K562 (cell line): ENCODE data around the gene PGD. TPM values are rescaled to one million over a fixed set of nuclear protein-coding genes. Genes with fewer than 3 reads are reported as not detected.

Experiments
- ATAC-seq: fragments of 200-7000 bp; cut with Tn5 transposase; 3 replicates; pipeline ENCODE4 v1.9.1; 2020; ENCODE audit warnings: moderate library complexity
- BruUV-seq: library from RNA; stranded (reverse); fragments of 400-500 nt; replicated peaks from 2 replicates; lab custom pipeline; 2021; lab: Mats Ljungman, UMichigan
- CTCF ChIA-PET: fragments of 300-600 bp; formaldehyde crosslinking; extraction: SDS; loops from one replicate; lab custom pipeline; 2021; ENCODE audit warnings: low intra/inter-chr PET ratio; lab: Yijun Ruan, JAX
- POLR2A ChIA-PET: fragments of 300-600, 350-650 bp; sonication (Branson Sonifier 250); formaldehyde crosslinking; extraction: SDS; loops from one replicate; lab custom pipeline; 2021; ENCODE audit warnings: antibody characterized with exemption, inconsistent platforms; lab: Yijun Ruan, JAX
- DNase-seq, 4 experiments: peaks; one replicate each; pipeline versions ENCODE4 v3.0.0 to v3.0.0-alpha.2; 2011 to 2018; ENCODE audit warnings: low spot score in 3 of 4, mixed read lengths in 3 of 4; ENCODE audit errors: extremely low read depth in 1 of 4
- FAIRE-seq: peaks from 2 replicates; lab custom pipeline; 2011; peaks lifted over from hg19 to GRCh38; lab: Jason Lieb, UNC
- H2AFZ ChIP-seq: 2 replicates; pipeline ENCODE4 v1.6.0; 2011; ENCODE audit warnings: low read depth, low read length, control low read depth, inconsistent platforms
- H3K27ac ChIP-seq: fragments of 200-600 bp; 3 replicates; pipeline ENCODE4 v1.8.0; 2011; ENCODE audit warnings: low read depth, mild to moderate bottlenecking, control low read depth, inconsistent platforms, low read length, moderate library complexity, mixed read lengths; ENCODE audit errors: extremely low read depth
- H3K27me3 ChIP-seq, 2 experiments: fragments of 300-600 bp in 1 of 2; 2 replicates in 1 of 2; 3 replicates in 1 of 2; pipeline versions ENCODE4 v1.6.0 to v1.8.0; 2011; ENCODE audit warnings: inconsistent platforms in 2 of 2, low read length in 2 of 2, mild to moderate bottlenecking in 1 of 2, mixed read lengths in 1 of 2, moderate library complexity in 1 of 2; ENCODE audit not compliant: control insufficient read depth in 2 of 2, insufficient read depth in 2 of 2
- H3K36me3 ChIP-seq: fragments of 300-600 bp; 3 replicates; pipeline ENCODE4 v1.8.0; 2011; ENCODE audit warnings: mild to moderate bottlenecking, low read length, inconsistent platforms; ENCODE audit not compliant: control insufficient read depth, insufficient read depth
- H3K4me1 ChIP-seq, 2 experiments: fragments of 200-600 bp in 1 of 2; replicated peaks in 1 of 2; 2 replicates in 1 of 2; 3 replicates in 1 of 2; pipeline versions ENCODE4 v1.5.1 to v1.8.0; 2011; ENCODE audit warnings: inconsistent platforms in 2 of 2, low read length in 2 of 2, mild to moderate bottlenecking in 1 of 2, mixed read lengths in 1 of 2, moderate library complexity in 1 of 2; ENCODE audit not compliant: control insufficient read depth in 2 of 2, insufficient read depth in 2 of 2
- H3K4me2 ChIP-seq: 2 replicates; pipeline ENCODE4 v1.6.1; 2011; ENCODE audit warnings: low read length, control low read depth, inconsistent platforms, mixed read lengths; ENCODE audit not compliant: insufficient read depth
- H3K4me3 ChIP-seq: fragments of 200-600 bp; sonication (generic), shearing (Covaris generic); 2 replicates; pipeline ENCODE4 v1.5.1; 2016; ENCODE audit warnings: control low read depth, inconsistent platforms
- H3K79me2 ChIP-seq: fragments of 200-600 bp; 3 replicates; pipeline ENCODE4 v1.8.0; 2011; ENCODE audit warnings: low read length, inconsistent platforms; ENCODE audit not compliant: control insufficient read depth, insufficient read depth
- H3K9ac ChIP-seq, 2 experiments: 2 replicates each; pipeline versions ENCODE4 v1.6.0 to v1.6.1; 2011; ENCODE audit warnings: low read depth in 2 of 2, low read length in 2 of 2, control low read depth in 1 of 2, inconsistent platforms in 1 of 2, mild to moderate bottlenecking in 1 of 2, mixed read lengths in 1 of 2; ENCODE audit not compliant: insufficient read depth in 1 of 2
- H3K9me1 ChIP-seq: one replicate; pipeline ENCODE4 v1.6.0; 2011; ENCODE audit warnings: inconsistent platforms, mild to moderate bottlenecking, low read length, moderate library complexity; ENCODE audit not compliant: control insufficient read depth, insufficient read depth
- H3K9me3 ChIP-seq: replicated peaks from 2 replicates; pipeline ENCODE4 v1.5.1; 2011; ENCODE audit warnings: low read depth, low read length, inconsistent platforms; ENCODE audit not compliant: control insufficient read depth, insufficient read depth
- H4K20me1 ChIP-seq: replicated peaks from 2 replicates; pipeline ENCODE4 v1.6.1; 2011; ENCODE audit warnings: low read length, inconsistent platforms, mixed read lengths; ENCODE audit not compliant: control insufficient read depth, insufficient read depth
- ESRRA ChIP-seq: fragments of 450-650 bp; IDR thresholded peaks from 2 replicates; pipeline ENCODE4 v1.6.1; 2014; ENCODE audit warnings: low read depth, mild to moderate bottlenecking, moderate library complexity, borderline replicate concordance
- FUS ChIP-seq: fragments of 200-400 bp; formaldehyde crosslinking; optimal IDR thresholded peaks from 2 replicates; pipeline ENCODE3; 2017; ENCODE audit warnings: low read depth, low read length
- POLR2A ChIP-seq: fragments of 450-650 bp; conservative IDR thresholded peaks from 2 replicates; pipeline ENCODE4 v1.6.1; 2016
- SETDB1 ChIP-seq: IDR thresholded peaks from one replicate; pipeline ENCODE4 v1.6.1; 2012; ENCODE audit warnings: low read length, control low read depth, inconsistent platforms
- SRSF3 ChIP-seq: fragments of 200-400 bp; formaldehyde crosslinking; IDR thresholded peaks from 2 replicates; pipeline ENCODE4 v1.6.1; 2016; ENCODE audit warnings: mild to moderate bottlenecking, low read length, moderate library complexity; ENCODE audit not compliant: insufficient read depth
- ZFX ChIP-seq: sonication (generic); formaldehyde crosslinking; IDR thresholded peaks from 2 replicates; pipeline ENCODE4 v1.8.0; 2022; ENCODE audit warnings: mild to moderate bottlenecking, missing genetic modification reagents, moderate library complexity
- ZNF124 ChIP-seq: sonication (generic); formaldehyde crosslinking; IDR thresholded peaks from 2 replicates; pipeline ENCODE4 v1.8.1; 2022; ENCODE audit warnings: missing genetic modification reagents
- WGBS: fragments of 100-300 bp; shearing (Covaris generic); methylation state at CpG from one replicate; pipeline ENCODE4 v1.1.6; 2016; ENCODE audit warnings: low coverage, mixed read lengths; ENCODE audit not compliant: insufficient coverage; ENCODE audit errors: missing lambda C conversion rate; 5-methylcytosine and 5-hydroxymethylcytosine counted together
- in situ Hi-C: fragments of 300-500 bp; cut with MboI; formaldehyde crosslinking; loops from 4 replicates; pipeline ENCODE4 v1.15.0; 2018; ENCODE audit warnings: inconsistent platforms, mixed read lengths
- intact Hi-C: fragments of 100-400 bp; cut with micrococcal nuclease; formaldehyde crosslinking; loops from 2 replicates; pipeline ENCODE4 v1.14.2; 2022
- polyA plus RNA-seq, 8 experiments: library from polyadenylated mRNA; depleted of rRNA in 4 of 8; stranded (reverse) in 5 of 8; unstranded in 3 of 8; fragments of >200 nt; fragmentation: Nextera tagmentation in 2 of 8; fragmentation: Illumina TruSeq in 1 of 8; extraction: Ambion mirVana in 2 of 8; extraction: Trizol in 1 of 8; gene quantifications; 2 replicates each; pipeline versions ENCODE4 v1.2.1 to v1.2.3, GENCODE V29; 2011 to 2014; ENCODE audit warnings: inconsistent platforms in 1 of 8, missing spikeins in 1 of 8
- total RNA-seq, 7 experiments: library from RNA; depleted of rRNA in 6 of 7; stranded (reverse); fragments of >200 nt in 6 of 7; fragmentation: Illumina TruSeq in 2 of 7; extraction: Trizol in 2 of 7; gene quantifications; 2 replicates each; pipeline versions ENCODE4 v1.2.1 to v1.2.3, GENCODE V29; 2011 to 2021; ENCODE audit warnings: low replicate concordance in 1 of 7
- TF ChIP-seq, protein P1 (sequence below), 3 experiments: IDR thresholded peaks in 2 of 3; conservative IDR thresholded peaks in 1 of 3; 2 replicates each; pipeline ENCODE4 v1.5.1; 2011 to 2012; ENCODE audit warnings: low read length in 3 of 3, mild to moderate bottlenecking in 3 of 3, control low read depth in 2 of 3, improper control_type of control experiment in 1 of 3, inconsistent platforms in 1 of 3, low read depth in 1 of 3, mixed read lengths in 1 of 3, moderate library complexity in 1 of 3; ENCODE audit not compliant: insufficient read depth in 2 of 3
- TF ChIP-seq, protein P2 (sequence below): fragments of 450-650 bp; IDR thresholded peaks from 2 replicates; pipeline ENCODE4 v1.6.1; 2016; ENCODE audit warnings: antibody characterized with exemption

Gene PGD
- total and polyA plus RNA-seq, 9 of the 15 experiments (the other 6 are each of a cell fraction or from before 2014, with no cell fraction given): 177 to 542 (median 270) TPM

DNA sequence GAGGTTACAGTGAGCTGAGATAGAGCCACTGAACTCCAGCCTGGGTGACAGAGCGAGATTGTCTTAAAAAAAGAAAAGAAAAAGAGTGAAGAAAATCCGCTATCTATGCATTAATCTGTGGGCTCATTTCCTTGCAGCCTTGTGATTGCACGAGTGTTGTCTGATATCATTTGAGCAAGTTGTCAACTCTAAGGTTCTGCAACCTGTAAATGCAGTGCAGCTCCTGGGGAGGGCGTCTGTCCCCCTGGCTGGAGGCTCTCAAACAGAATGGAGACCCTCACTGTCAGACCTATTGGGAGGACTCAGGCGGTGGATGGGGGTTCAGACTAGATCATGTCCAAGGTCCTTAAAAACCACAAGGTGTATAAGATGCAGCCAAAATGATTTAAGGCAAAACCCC lies 57.2 kb downstream of the PGD start:
- H3K4me1 ChIP-seq: peaks cover 12 to 18% of the 10 kb centered on the region in 2 experiments
- no peak overlapping the region for H3K9ac ChIP-seq
- ATAC-seq (no peak), DNase-seq (no peak), FAIRE-seq (no peak)
- H3K27me3 ChIP-seq: no peaks in the 10 kb centered on the region
- no peak overlapping the region for H3K4me2 ChIP-seq
- 89% methylated on average over 5 of the region's 5 CpGs for WGBS
- H3K9me1 ChIP-seq: no peaks in the 10 kb centered on the region
- CTCF ChIA-PET: no interaction called here
- POLR2A ChIA-PET: interaction anchor here (1.0 kb wide), 1 partner anchor 15 kb away, joined by 3 read pairs; no protein-coding TSS in a partner anchor
- H3K9me3 ChIP-seq: no peaks in the 10 kb centered on the region; the same call in 1 of the 2 replicates
- H3K27ac ChIP-seq: no peak overlapping the region
- no peak overlapping the region for H2AFZ ChIP-seq
- in situ Hi-C loops (no loop called here), intact Hi-C loops (no loop called here)
- H3K36me3 ChIP-seq: peaks cover 30% of the 10 kb centered on the region
- no TSS peak for BruUV-seq
- no peaks in the 10 kb centered on the region for H3K79me2 ChIP-seq
- no peak for TF ChIP-seq ZFX (CRISPR knock-in tag)
- TF ChIP-seq, protein P1, sequence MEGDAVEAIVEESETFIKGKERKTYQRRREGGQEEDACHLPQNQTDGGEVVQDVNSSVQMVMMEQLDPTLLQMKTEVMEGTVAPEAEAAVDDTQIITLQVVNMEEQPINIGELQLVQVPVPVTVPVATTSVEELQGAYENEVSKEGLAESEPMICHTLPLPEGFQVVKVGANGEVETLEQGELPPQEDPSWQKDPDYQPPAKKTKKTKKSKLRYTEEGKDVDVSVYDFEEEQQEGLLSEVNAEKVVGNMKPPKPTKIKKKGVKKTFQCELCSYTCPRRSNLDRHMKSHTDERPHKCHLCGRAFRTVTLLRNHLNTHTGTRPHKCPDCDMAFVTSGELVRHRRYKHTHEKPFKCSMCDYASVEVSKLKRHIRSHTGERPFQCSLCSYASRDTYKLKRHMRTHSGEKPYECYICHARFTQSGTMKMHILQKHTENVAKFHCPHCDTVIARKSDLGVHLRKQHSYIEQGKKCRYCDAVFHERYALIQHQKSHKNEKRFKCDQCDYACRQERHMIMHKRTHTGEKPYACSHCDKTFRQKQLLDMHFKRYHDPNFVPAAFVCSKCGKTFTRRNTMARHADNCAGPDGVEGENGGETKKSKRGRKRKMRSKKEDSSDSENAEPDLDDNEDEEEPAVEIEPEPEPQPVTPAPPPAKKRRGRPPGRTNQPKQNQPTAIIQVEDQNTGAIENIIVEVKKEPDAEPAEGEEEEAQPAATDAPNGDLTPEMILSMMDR (IDR thresholded peaks at IDR 0.05 in 2 of 3, conservative IDR thresholded peaks at IDR 0.05 in 1 of 3; ENCODE audit: insufficient read depth in 2 of 3, low read depth in 1 of 3, low read length in 3 of 3): peak in 1 of 3 experiments; percentile 5; a peak in 1 of 6 replicates
- TF ChIP-seq, all 486 proteins: peak for 1
- Histone ChIP-seq H3K4me3 (no peak overlapping the region), H4K20me1 (no peaks in the 10 kb centered on the region)

DNA sequence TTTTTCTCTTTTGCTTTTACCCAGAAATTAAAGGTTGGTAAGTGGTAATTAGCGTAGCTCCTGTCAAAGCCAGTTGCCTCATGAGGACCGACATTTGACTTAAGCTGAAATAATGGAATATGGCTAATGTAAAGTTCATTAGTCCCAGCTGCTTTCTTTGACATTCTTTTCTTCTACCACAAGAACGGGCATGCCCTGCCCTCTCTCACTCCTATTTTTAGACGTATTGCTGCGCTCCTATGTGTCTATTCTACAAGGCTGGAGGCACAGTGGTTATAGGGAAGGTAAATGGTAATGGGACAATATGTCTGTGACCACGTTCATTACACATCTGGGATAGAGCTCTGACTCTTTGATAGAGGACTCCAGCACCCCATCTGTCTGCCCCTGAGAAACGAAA lies 57.8 kb downstream of the PGD start:
- Histone ChIP-seq H3K4me2 (no peak overlapping the region), H3K4me1 (peaks cover 12 to 15% of the 10 kb centered on the region in 2 experiments; a peak in 4 of 5 replicates), H3K27me3 (no peaks in the 10 kb centered on the region), H3K27ac (no peak overlapping the region), H2AFZ (no peak overlapping the region), H3K9me1 (no peaks in the 10 kb centered on the region), H3K4me3 (no peak overlapping the region), H3K9me3 (no peaks in the 10 kb centered on the region; the same call in 1 of the 2 replicates), H4K20me1 (no peaks in the 10 kb centered on the region), H3K36me3 (peaks cover 36% of the 10 kb centered on the region), H3K79me2 (no peaks in the 10 kb centered on the region), H3K9ac (no peak overlapping the region)
- DNase-seq (no peak), FAIRE-seq (no peak), ATAC-seq (no peak)
- in situ Hi-C loops (no loop called here), intact Hi-C loops (no loop called here)
- no peak for TF ChIP-seq SRSF3
- TF ChIP-seq FUS: no peak
- no peak for TF ChIP-seq ESRRA
- TF ChIP-seq, protein P2, sequence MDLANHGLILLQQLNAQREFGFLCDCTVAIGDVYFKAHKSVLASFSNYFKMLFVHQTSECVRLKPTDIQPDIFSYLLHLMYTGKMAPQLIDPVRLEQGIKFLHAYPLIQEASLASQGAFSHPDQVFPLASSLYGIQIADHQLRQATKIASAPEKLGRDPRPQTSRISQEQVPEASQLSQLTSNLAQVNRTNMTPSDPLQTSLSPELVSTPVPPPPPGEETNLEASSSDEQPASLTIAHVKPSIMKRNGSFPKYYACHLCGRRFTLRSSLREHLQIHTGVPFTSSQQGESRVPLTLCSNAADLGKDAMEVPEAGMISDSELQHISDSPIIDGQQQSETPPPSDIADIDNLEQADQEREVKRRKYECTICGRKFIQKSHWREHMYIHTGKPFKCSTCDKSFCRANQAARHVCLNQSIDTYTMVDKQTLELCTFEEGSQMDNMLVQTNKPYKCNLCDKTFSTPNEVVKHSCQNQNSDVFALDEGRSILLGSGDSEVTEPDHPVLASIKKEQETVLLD: no peak
- TF ChIP-seq POLR2A: 0 out of 2 replicates have a peak, but pooled peaks have one; percentile 21
- TF ChIP-seq SETDB1: no peak
- no peak for TF ChIP-seq ZNF124 (CRISPR knock-in tag)
- POLR2A ChIA-PET: interaction anchor here (1.0 kb wide), 1 partner anchor 15 kb away, joined by 3 read pairs; no protein-coding TSS in a partner anchor
- TSS peak; percentile 23 for BruUV-seq
- CTCF ChIA-PET: no interaction called here
- whole genome bisulfite sequencing: 87% methylated on average over 7 of the region's 7 CpGs
